Myocyte (in vitro differentiated cells): ENCODE data around the gene OR10A2. TPM values are rescaled to one million over a fixed set of nuclear protein-coding genes. Genes with fewer than 3 reads are reported as not detected.
"Not testable (repeated sequence)": the region's sequence is repeated elsewhere in the genome, so short reads cannot be mapped to it uniquely, and the experiment has no call there.

ENCODE experiments used
- DNase-seq: peaks from one replicate; pipeline ENCODE4 v3.0.0-alpha.2; 2012; ENCODE audit warnings: low read depth
- total RNA-seq: library from RNA; depleted of rRNA; stranded (reverse); fragments of >200 nt; gene quantifications from 2 replicates; pipeline ENCODE4 v1.2.3, GENCODE V29; 2014

The OR10A2 gene
- total RNA-seq, 1 donor from 2014 or later, result not detected

DNA sequence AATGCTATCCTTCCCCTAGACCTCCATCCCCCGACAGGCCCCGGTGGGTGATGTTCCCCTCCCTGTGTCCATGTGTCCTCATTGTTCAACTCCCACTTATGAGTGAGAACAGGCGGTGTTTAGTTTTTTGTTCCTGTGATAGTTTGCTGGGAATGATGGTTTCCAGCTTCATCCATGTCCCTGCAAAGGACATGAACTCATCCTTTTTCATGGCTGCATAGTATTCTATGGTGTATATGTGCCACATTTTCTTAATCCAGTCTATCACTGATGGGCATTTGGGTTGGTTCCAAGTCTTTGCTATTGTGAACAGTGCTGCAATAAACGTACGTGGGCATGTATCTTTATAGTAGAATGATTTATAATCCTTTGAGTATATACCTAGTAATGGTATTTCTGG is 24.9 kb downstream of the OR10A2 start:
- not testable (repeated sequence) for DNase-seq

GRCh38 chr11:6888830-6889229 is 26.0 kb downstream of the OR10A2 start:
- no peak for DNase-seq

GRCh38 chr11:6889835-6890234 is 27.0 kb downstream of the OR10A2 start:
- DNase-seq, result no peak

DNA sequence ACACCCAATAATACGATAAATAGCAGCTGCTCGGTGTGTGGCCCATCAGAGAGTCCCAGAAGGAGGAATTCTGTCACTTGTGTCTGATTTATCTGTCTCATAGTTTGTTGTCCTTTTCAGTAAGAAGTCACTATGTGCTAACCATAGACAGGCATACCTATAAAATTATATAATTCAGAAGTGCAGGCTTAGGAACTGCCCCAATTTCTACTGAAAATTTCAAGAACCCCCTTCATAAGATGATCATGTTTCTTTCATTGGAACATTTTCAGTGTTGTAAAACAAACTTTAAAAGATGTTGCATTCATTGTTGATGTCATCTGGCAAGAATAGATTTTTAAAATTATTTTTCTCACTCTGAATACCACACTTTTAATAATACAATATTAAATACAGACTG is 29.5 kb downstream of the OR10A2 start, which contains the start of gene OR2D2:
OR2D2 (minus strand) TSS at position 101 of the 400 bp plus-strand sequence; CDS start at position 101, 0 bp downstream.
- no peak for DNase-seq

GRCh38 chr11:6894097-6894496 is 31.2 kb downstream of the OR10A2 start:
- DNase-seq, result no peak

- DNase-seq, result no peak
Measured at GRCh38 chr11:6895010-6895409, 32.2 kb downstream of the OR10A2 start.

DNA sequence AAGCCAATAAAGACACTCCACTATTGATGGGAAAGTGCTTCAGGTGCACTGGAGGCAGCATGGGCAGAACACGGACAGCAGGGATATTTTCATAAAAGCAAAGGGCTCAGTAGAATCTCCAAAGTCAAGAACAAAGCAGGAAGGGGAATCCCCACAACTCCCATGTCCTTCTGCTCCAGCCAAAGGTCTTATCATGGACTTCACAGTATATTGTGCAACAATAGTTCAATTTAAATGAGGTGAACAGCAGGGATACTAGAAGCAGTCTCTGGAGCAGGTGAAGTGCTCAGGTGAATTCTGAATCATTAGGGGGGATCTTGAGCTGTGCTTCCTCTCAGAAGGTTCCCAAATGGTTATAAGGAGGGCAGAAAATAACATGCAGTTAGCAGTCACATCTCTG is 36.1 kb downstream of the OR10A2 start:
- no peak for DNase-seq

DNA sequence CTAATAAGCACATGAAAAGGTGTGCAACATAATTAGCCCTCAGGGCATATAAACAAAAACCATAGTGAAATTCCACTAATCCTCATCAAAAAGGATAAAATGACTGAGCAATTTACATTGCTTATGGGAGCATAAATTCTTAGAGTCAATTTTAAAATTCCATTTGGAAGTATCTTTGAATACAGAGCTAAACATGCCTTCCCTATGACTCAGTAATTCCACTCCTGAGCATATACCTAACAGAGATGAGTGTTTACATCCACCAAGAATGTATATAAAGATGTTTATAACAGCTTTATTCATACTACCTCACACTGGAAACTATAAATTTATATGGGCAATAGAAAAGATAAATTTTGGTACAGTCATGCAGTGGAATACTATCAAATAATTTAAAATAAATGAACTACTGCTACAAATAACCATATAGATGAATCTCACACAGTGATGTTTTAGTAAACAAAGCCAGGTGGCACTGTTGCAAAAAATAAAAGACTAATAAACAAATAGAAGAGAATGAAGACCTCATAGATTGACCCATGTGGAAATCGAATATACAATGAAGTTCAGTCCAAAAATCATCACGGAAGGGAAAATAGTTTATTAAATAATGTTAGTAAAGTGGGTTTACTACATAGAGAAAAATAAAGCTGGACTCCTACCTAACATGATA is 37.6 kb downstream of the OR10A2 start:
- DNase-seq, result no peak

DNA sequence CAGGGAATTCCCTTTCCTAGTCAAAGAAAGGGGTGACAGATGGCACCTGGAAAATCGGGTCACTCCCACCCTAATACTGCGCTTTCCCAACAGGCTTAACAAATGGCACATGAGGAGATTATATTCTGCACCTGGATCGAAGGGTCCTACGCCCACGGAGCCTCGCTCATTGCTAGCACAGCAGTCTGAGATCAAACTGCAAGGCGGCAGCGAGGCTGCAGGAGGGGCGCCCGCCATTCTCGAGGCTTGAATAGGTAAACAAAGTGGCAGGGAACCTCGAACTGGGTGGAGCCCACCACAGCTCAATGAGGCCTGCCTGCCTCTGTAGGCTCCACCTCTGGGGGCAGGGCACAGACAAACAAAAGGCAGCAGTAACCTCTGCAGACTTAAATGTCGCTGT is 41.9 kb downstream of the OR10A2 start:
- not testable (repeated sequence) for DNase-seq

GRCh38 chr11:6911378-6911777 is 48.5 kb downstream of the OR10A2 start:
- DNase-seq, result no peak

DNA sequence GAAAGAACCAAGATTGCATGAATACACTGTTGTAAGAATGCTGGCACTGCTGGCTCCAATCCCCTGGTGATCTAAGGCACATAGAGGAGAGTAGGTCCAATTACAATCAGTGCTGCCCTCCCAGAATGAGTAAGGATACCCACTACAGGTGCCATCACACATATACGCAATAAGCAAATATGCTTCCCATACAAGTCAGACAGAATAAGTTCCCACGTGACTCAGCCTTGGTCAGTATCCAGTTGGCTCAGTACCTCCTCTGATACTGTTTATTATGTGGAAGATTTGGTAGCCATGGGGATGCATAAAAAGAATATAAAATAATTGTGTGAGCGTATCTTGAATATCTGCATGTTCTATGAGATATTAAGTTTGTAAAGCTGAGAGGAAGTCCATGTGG is 49.1 kb downstream of the OR10A2 start:
- DNase-seq, result peak; percentile 2

- no peak for DNase-seq
Measured at GRCh38 chr11:6919698-6920097, 56.8 kb downstream of the OR10A2 start.

GRCh38 chr11:6920702-6921101 is 57.8 kb downstream of the OR10A2 start, which contains the start of gene OR2D3:
Gene OR2D3 (plus strand): TSS chr11:6921002. CDS start chr11:6921002, 0 bp downstream.
- no peak for DNase-seq

Other genes starting within 250 kb of the OR10A2 start
- 55.4 and 60.0 TPM in 2 replicates for gene TPP1, start 243.6 kb upstream of the OR10A2 start, total RNA-seq
- 0.73 and 0.78 TPM in 2 replicates for gene DCHS1, start 207.2 kb upstream of the OR10A2 start, total RNA-seq
- gene MRPL17, start 179.7 kb upstream of the OR10A2 start, total RNA-seq, result 48.7 and 88.0 TPM in 2 replicates
- gene OR2AG2, start 91.1 kb upstream of the OR10A2 start, total RNA-seq, result not detected in 2 replicates
- not detected in 2 replicates for gene OR2AG1, start 80.0 kb upstream of the OR10A2 start, total RNA-seq
- gene OR6A2, start 63.4 kb upstream of the OR10A2 start, total RNA-seq, result not detected in 2 replicates
- gene OR10A5, start 17.4 kb upstream of the OR10A2 start, total RNA-seq, result not detected in 2 replicates
- gene OR10A4, start 13.6 kb downstream of the OR10A2 start, total RNA-seq, result not detected in 2 replicates
- gene OR2D2, start 29.4 kb downstream of the OR10A2 start, total RNA-seq, result not detected in 2 replicates
- not detected in 2 replicates for gene OR2D3, start 57.9 kb downstream of the OR10A2 start, total RNA-seq
- gene ZNF215, start 63.4 kb downstream of the OR10A2 start, total RNA-seq, result 0.13 and 0.52 TPM in 2 replicates
- gene ZNF214, start 157.3 kb downstream of the OR10A2 start, total RNA-seq, result 1.9 and 2.8 TPM in 2 replicates
- gene NLRP14, start 157.4 kb downstream of the OR10A2 start, total RNA-seq, result not detected in 2 replicates
- not detected in 2 replicates for gene RBMXL2, start 225.9 kb downstream of the OR10A2 start, total RNA-seq